ENCODE measurements around the gene PPP2R2C. TPM values are rescaled to one million over a fixed set of nuclear protein-coding genes. Genes with fewer than 3 reads are reported as not detected.

PPP2R2C gene
- total RNA-seq, 2 donors from 2014 or later = 8.0 to 10.4 TPM

- H3K4me1 ChIP-seq (replicated peaks) = no peaks in the 10 kb centered on the region
- no peak for DNase-seq (ENCODE audit: low spot score)
- H3K4me3 ChIP-seq = no peak overlapping the region
- no peaks in the 10 kb centered on the region for H3K9me3 ChIP-seq
- intact Hi-C loops (cut with DNase I) = no loop called here
- H3K36me3 ChIP-seq = no peaks in the 10 kb centered on the region
- no peak for TF ChIP-seq CTCF (IDR thresholded peaks at IDR 0.05)
- TF ChIP-seq POLR2A (IDR thresholded peaks at IDR 0.05) = no peak
- TF ChIP-seq POLR2AphosphoS5 (IDR thresholded peaks at IDR 0.05) = no peak
- no peaks in the 10 kb centered on the region for H3K27me3 ChIP-seq (replicated peaks; ENCODE audit: insufficient read depth)
- no peak overlapping the region for H3K27ac ChIP-seq
- 85% methylated on average over 8 of the region's 8 CpGs for WGBS
These were observed 31.8 kb downstream of the PPP2R2C start for GRCh38 chr4:6440506-6441201.

- no peaks in the 10 kb centered on the region for H3K36me3 ChIP-seq
- intact Hi-C loops (cut with DNase I) = no loop called here
- H3K9me3 ChIP-seq = no peaks in the 10 kb centered on the region
- H3K27ac ChIP-seq = no peak overlapping the region
- TF ChIP-seq CTCF (IDR thresholded peaks at IDR 0.05) (no peak), POLR2AphosphoS5 (IDR thresholded peaks at IDR 0.05) (no peak), POLR2A (IDR thresholded peaks at IDR 0.05) (no peak)
- no peaks in the 10 kb centered on the region for H3K27me3 ChIP-seq (replicated peaks; ENCODE audit: insufficient read depth)
- WGBS = 71% methylated on average over 6 of the region's 6 CpGs
- H3K4me1 ChIP-seq (replicated peaks) = no peaks in the 10 kb centered on the region
- no peak for DNase-seq (ENCODE audit: low spot score)
- H3K4me3 ChIP-seq = no peak overlapping the region
These were observed 33.2 kb downstream of the PPP2R2C start for GRCh38 chr4:6439120-6439762.

GRCh38 chr4:6437826-6438238 lies 34.6 kb downstream of the PPP2R2C start:
- intact Hi-C loops (cut with DNase I) = no loop called here
- WGBS = 21% methylated on average over 5 of the region's 5 CpGs
- TF ChIP-seq CTCF (IDR thresholded peaks at IDR 0.05) = no peak
- peak; percentile 28 for TF ChIP-seq POLR2AphosphoS5 (IDR thresholded peaks at IDR 0.05)
- no peaks in the 10 kb centered on the region for H3K36me3 ChIP-seq
- H3K4me3 ChIP-seq = no peak overlapping the region
- no peaks in the 10 kb centered on the region for H3K4me1 ChIP-seq (replicated peaks)
- peak; percentile 11 for DNase-seq (ENCODE audit: low spot score)
- H3K9me3 ChIP-seq = no peaks in the 10 kb centered on the region
- no peak overlapping the region for H3K27ac ChIP-seq
- H3K27me3 ChIP-seq (replicated peaks; ENCODE audit: insufficient read depth) = no peaks in the 10 kb centered on the region

- Histone ChIP-seq H3K4me1 (replicated peaks) (no peaks in the 10 kb centered on the region), H3K9me3 (no peaks in the 10 kb centered on the region), H3K4me3 (no peak overlapping the region), H3K27me3 (replicated peaks; ENCODE audit: insufficient read depth) (no peaks in the 10 kb centered on the region), H3K36me3 (no peaks in the 10 kb centered on the region), H3K27ac (no peak overlapping the region)
- TF ChIP-seq POLR2AphosphoS5 (IDR thresholded peaks at IDR 0.05) = no peak
- DNase-seq (ENCODE audit: low spot score) = no peak
- intact Hi-C loops (cut with DNase I) = no loop called here
These were observed 37.4 kb downstream of the PPP2R2C start for GRCh38 chr4:6435010-6435409.

GRCh38 chr4:6430927-6431326 lies 41.5 kb downstream of the PPP2R2C start:
- Histone ChIP-seq H3K27me3 (replicated peaks; ENCODE audit: insufficient read depth) (no peaks in the 10 kb centered on the region), H3K27ac (no peak overlapping the region), H3K4me3 (no peak overlapping the region), H3K4me1 (replicated peaks) (no peaks in the 10 kb centered on the region), H3K9me3 (no peaks in the 10 kb centered on the region), H3K36me3 (no peaks in the 10 kb centered on the region)
- DNase-seq (ENCODE audit: low spot score) = no peak
- intact Hi-C loops (cut with DNase I) = no loop called here
- WGBS = 49% methylated on average over 4 of the region's 4 CpGs
- TF ChIP-seq POLR2A (IDR thresholded peaks at IDR 0.05) = no peak
- no peak for TF ChIP-seq POLR2AphosphoS5 (IDR thresholded peaks at IDR 0.05)
- no peak for TF ChIP-seq CTCF (IDR thresholded peaks at IDR 0.05)

Measured in prostate gland (tissue), 2 donors.